ENCODE measurements around the gene GZMA.
"Not testable (repeated sequence)": the region's sequence is repeated elsewhere in the genome, so short reads cannot be mapped to it uniquely, and the experiment has no call there.

GZMA gene

DNA sequence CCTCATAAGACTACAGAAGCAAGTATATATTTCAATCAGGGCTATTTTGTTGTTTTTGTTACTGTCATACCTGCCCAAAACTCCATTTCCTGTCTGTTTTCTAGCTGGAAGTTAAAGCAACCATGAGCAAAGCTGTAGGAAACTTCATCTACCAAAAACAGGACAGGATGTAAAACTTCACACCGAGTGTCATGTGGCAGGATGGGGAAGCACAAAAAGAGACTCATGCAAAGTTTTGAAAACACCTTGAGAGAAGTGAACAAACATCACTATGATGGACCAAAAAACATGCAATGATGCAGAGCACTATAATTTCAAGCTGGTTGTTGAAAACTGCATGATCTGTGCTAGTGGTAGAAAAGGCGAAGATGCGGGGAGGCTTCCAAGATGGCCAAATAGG lies 6.3 kb upstream of the GZMA start:
- Histone ChIP-seq H3K4me1 (no peaks in the 10 kb centered on the region), H3K9me3 (no peaks in the 10 kb centered on the region), H3K4me3 (ENCODE audit: low read depth, low read length) (no peak overlapping the region), H3K27me3 (no peaks in the 10 kb centered on the region; the same call in 1 of the 2 replicates), H3K36me3 (no peaks in the 10 kb centered on the region)
- TF ChIP-seq, protein P1, sequence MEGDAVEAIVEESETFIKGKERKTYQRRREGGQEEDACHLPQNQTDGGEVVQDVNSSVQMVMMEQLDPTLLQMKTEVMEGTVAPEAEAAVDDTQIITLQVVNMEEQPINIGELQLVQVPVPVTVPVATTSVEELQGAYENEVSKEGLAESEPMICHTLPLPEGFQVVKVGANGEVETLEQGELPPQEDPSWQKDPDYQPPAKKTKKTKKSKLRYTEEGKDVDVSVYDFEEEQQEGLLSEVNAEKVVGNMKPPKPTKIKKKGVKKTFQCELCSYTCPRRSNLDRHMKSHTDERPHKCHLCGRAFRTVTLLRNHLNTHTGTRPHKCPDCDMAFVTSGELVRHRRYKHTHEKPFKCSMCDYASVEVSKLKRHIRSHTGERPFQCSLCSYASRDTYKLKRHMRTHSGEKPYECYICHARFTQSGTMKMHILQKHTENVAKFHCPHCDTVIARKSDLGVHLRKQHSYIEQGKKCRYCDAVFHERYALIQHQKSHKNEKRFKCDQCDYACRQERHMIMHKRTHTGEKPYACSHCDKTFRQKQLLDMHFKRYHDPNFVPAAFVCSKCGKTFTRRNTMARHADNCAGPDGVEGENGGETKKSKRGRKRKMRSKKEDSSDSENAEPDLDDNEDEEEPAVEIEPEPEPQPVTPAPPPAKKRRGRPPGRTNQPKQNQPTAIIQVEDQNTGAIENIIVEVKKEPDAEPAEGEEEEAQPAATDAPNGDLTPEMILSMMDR (IDR thresholded peaks at IDR 0.05; ENCODE audit: low read depth, low read length) = no peak
- no peak for DNase-seq

DNA sequence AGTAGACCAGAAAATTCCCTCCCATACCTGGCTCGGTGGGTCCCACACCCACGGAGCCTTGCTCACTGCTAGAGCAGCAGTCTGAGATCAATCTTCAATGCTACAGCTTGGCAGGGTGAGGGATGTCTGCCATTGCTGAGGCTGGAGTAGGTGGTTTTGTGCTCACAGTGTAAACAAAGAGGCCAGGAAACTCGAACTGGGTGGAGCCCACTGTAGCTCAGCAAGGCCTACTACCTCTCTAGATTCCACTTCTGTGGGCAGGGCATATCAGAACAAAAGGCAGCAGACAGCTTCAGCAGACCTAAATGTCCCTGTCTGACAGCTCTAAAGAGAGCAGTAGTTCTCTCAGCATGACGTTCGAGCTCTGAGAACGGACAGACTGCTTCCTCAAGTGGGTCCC lies 5.6 kb upstream of the GZMA start:
- Histone ChIP-seq H3K27me3 (no peaks in the 10 kb centered on the region; the same call in 1 of the 2 replicates), H3K36me3 (no peaks in the 10 kb centered on the region), H3K4me1 (no peaks in the 10 kb centered on the region), H3K4me3 (ENCODE audit: low read depth, low read length) (no peak overlapping the region), H3K9me3 (no peaks in the 10 kb centered on the region)
- TF ChIP-seq, protein P1 (IDR thresholded peaks at IDR 0.05; ENCODE audit: low read depth, low read length) = no peak
- no peak for DNase-seq

DNA sequence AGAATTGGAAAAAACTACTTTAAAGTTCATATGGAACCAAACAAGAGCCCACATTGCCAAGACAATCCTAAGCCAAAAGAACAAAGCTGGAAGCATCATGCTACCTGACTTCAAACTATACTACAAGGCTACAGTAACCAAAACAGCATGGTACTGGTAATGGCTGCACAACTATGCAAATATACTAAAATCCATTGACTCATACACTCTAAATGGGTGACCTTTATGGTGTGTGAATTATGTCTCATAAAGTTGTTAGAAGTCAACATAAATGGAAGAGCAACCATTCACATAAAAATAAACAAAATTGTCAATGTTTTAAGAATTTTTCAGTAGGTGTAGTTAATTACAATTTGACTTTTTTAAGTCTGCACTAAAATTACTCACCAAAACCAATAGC lies 1.3 kb upstream of the GZMA start:
- not testable (repeated sequence) for H3K27me3 ChIP-seq; H3K4me1 ChIP-seq; H3K4me3 ChIP-seq (ENCODE audit: low read depth, low read length); H3K36me3 ChIP-seq; H3K9me3 ChIP-seq; DNase-seq

DNA sequence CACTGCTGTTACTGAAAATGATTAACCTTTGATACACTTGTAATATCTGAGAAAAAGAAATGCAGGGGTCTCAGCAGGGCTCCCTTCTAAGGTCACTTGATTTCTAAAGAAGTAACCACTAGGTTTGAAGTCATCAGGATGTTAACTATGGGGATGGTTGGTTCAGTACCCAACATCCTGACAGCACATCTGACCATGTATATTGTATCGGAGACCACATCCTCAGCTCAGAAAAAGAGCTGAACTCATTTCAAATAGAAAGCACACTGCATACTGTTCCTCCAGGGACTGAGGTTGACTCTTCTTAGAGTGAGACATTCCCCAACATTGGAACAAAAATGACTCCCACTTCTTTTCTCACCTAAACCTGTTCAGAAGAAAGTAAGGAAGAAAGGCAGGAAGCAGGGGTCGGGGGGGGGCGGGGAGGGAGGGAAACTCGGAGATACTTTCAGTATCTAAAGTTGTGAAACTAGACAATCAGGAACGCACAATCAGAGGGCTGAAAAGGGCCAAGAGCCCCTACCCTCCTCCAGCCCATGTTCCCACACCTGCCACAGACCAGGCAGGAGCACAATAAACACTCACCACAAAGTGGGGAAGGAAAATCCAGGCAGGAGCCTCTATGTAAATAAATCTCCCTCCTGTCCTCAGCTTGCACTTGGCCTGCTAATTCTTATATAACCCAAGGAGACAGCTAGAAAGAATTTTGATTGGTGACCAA lies 730 bp upstream of the GZMA start:
- TF ChIP-seq, protein P1 (IDR thresholded peaks at IDR 0.05; ENCODE audit: low read depth, low read length) = no peak
- H3K27me3 ChIP-seq = no peaks in the 10 kb centered on the region
- no peak overlapping the region for H3K4me3 ChIP-seq (ENCODE audit: low read depth, low read length)

DNA sequence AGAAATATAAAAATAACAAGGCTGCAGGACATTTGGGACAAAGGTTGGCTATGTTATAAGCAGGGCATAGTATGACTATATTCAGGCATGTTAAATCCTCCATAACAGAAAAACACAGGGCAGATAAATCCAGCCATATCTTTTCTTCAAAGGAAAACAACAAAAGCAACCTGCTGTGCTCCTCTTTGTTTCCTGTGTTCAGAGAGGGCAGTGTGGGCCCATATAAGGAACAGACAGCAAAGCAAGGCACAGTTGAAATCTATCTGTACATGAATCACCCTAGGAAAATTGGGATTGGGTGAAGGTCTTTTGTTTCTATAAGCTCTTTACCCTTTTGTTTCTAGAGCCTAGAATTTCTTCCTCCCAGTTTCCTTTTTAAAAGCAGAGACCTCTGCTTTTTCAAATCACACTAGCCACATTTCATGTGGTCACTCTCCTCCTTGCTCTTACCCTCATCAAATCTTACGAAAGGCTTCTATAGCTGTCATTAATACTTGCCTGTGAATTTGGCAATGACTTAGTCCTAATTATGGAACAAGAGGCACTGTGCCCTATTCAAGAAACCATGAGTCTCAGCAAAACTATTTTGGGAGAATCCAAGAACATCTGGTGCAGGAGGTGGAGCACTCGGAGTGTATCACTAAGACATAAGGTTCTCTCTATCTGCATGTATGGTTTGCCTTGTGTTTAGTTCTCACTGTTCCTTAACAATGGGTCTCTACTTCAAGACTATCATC lies 1.8 kb downstream of the GZMA start:
- Histone ChIP-seq H3K36me3 (no peaks in the 10 kb centered on the region), H3K4me1 (no peaks in the 10 kb centered on the region), H3K27me3 (no peaks in the 10 kb centered on the region; the same call in 1 of the 2 replicates), H3K9me3 (no peaks in the 10 kb centered on the region), H3K4me3 (ENCODE audit: low read depth, low read length) (no peak overlapping the region)
- TF ChIP-seq, protein P1 (IDR thresholded peaks at IDR 0.05; ENCODE audit: low read depth, low read length) = no peak
- no peak for DNase-seq

More for the DNA sequence above, 730 bp upstream of the GZMA start:
- Histone ChIP-seq H3K36me3 (no peaks in the 10 kb centered on the region), H3K4me1 (no peaks in the 10 kb centered on the region), H3K9me3 (no peaks in the 10 kb centered on the region)
- no peak for DNase-seq

DNA sequence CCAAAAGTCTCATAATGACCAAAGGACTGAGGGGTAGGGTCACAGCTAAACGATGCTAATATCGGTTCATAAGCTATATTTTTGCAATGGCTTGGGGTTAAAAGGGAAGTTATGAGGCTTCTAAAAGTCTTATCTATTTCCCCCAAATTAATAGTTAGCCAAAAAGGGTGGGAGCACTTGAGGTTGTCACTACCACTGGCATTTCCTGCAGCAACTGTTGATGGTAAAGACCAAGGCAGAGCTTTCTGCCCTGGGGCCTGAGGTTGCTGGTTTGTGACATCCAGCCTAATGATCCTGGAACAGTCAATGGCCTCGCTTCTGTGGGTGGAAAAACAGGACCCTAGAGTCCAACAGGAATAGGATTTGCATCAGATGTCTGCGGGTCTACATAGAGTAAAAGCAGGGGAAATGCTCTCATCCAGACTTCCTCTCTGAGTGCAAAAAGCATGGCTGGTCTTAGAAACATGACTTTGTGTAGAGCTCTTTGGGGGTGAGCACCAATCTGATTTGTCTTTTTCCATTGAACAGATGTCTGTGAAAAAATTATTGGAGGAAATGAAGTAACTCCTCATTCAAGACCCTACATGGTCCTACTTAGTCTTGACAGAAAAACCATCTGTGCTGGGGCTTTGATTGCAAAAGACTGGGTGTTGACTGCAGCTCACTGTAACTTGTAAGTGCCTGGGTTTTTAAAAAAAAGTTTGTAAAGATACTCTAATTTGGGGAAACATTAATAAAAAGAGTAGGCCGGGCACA lies 2.7 kb downstream of the GZMA start:
- Histone ChIP-seq H3K36me3 (no peaks in the 10 kb centered on the region), H3K9me3 (no peaks in the 10 kb centered on the region), H3K4me1 (no peaks in the 10 kb centered on the region), H3K27me3 (no peaks in the 10 kb centered on the region; the same call in 1 of the 2 replicates), H3K4me3 (ENCODE audit: low read depth, low read length) (no peak overlapping the region)
- TF ChIP-seq, protein P1 (IDR thresholded peaks at IDR 0.05; ENCODE audit: low read depth, low read length) = no peak
- DNase-seq = no peak

DNA sequence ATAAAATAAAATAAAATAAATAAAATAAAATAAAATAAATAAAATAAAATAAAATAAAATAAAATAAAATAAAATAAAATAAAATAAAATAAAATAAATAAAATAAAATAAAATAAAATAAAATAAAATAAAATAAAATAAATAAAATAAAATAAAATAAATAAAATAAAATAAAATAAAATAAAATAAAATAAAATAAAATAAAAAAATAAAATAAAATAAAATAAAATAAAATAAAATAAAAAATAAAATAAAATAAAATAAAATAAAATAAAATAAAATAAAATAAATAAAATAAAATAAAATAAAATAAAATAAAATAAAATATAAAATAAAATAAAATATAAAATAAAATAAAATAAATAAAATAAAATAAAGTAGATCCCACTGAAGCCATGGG lies 3.5 kb downstream of the GZMA start:
- not testable (repeated sequence) for H3K36me3 ChIP-seq; DNase-seq; H3K4me1 ChIP-seq; H3K9me3 ChIP-seq; H3K27me3 ChIP-seq; H3K4me3 ChIP-seq (ENCODE audit: low read depth, low read length)

Measured in BE2C (cell line).